Subcutaneous adipose tissue (tissue), 4 donors: ENCODE results near the gene WNT2. TPM values are rescaled to one million over a fixed set of nuclear protein-coding genes. Genes with fewer than 3 reads are reported as not detected.

Experiments
- total RNA-seq, 4 donors: library from RNA; depleted of rRNA; stranded (reverse); fragments of >200 nt; gene quantifications; one replicate each; pipeline ENCODE4 v1.1.0, GENCODE V29; 2016
- TF ChIP-seq, protein P1 (sequence below): fragments of 450-650 bp; IDR thresholded peaks from one replicate; pipeline ENCODE4 v1.5.1; 2016; ENCODE audit warnings: low read depth, mild to moderate bottlenecking, control low read depth, antibody characterized with exemption, moderate library complexity

WNT2 gene
- total RNA-seq, 4 donors from 2014 or later, result 0.38 to 1.8 (median 0.67) TPM

DNA sequence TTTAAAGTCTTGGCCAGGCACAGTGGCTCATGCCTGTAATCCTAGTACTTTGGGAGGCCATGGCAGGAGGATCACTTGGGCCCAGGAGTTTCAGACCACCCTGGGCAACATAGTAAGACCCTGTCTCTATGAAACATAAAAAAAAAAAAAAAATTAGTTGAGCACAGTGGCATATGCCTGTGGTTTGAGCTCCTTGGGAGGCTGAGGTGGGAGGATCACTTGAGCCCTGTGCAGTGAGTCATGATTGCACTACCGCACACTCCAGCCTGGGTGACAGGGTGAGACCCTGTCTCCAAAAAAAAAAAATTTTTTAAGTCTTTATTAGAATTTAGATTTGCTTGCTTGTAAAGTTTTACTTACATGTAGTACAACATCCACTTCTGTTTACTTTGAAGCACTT is 14.0 kb downstream of the WNT2 start:
- TF ChIP-seq, protein P1, sequence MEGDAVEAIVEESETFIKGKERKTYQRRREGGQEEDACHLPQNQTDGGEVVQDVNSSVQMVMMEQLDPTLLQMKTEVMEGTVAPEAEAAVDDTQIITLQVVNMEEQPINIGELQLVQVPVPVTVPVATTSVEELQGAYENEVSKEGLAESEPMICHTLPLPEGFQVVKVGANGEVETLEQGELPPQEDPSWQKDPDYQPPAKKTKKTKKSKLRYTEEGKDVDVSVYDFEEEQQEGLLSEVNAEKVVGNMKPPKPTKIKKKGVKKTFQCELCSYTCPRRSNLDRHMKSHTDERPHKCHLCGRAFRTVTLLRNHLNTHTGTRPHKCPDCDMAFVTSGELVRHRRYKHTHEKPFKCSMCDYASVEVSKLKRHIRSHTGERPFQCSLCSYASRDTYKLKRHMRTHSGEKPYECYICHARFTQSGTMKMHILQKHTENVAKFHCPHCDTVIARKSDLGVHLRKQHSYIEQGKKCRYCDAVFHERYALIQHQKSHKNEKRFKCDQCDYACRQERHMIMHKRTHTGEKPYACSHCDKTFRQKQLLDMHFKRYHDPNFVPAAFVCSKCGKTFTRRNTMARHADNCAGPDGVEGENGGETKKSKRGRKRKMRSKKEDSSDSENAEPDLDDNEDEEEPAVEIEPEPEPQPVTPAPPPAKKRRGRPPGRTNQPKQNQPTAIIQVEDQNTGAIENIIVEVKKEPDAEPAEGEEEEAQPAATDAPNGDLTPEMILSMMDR, result no peak

- TF ChIP-seq, protein P1, result no peak
These were observed 20.5 kb downstream of the WNT2 start for GRCh38 chr7:117302396-117302795.

GRCh38 chr7:117297606-117298005 is 25.3 kb downstream of the WNT2 start:
- TF ChIP-seq, protein P1, result no peak

- TF ChIP-seq, protein P1, result no peak
These were observed 26.8 kb downstream of the WNT2 start for GRCh38 chr7:117296066-117296465.

DNA sequence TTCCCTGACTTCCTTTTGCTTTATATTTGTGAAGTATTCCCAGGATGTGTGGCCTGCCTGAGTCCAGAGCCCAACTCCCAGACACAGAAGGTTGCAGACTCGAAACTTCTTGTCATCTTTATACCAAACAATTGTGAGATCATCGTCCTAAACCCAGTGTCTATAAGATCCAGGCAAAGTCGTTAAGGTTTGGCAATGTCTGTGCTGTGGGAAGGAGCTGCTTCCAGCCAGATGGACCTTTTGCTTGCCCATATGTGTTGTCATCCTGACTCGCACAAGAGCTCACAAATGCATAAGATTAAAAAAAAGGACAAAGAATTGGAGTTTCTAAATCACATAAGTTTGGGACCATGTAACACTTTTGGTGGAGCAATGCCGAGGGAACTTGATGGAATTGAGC is 37.0 kb downstream of the WNT2 start:
- TF ChIP-seq, protein P1, result no peak

DNA sequence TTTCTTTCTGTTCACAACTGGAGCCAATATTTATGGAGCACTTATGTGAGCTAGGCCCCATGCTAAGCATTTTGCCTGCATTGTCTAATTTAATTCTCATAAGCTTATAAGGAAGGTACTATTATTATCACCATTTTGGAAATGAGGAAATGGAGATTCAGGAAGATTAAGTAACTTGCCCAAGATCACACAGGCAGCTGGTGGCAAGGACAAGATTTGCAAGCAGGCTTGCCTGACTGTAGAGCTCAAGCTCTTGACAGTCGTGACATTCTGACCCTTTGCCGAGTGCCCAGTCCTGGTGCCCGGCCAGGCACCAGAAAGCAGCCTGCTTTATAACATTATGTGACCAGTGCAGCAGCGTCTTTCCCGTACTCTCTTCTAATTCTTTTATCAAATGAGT is 38.2 kb downstream of the WNT2 start:
- TF ChIP-seq, protein P1, result no peak

DNA sequence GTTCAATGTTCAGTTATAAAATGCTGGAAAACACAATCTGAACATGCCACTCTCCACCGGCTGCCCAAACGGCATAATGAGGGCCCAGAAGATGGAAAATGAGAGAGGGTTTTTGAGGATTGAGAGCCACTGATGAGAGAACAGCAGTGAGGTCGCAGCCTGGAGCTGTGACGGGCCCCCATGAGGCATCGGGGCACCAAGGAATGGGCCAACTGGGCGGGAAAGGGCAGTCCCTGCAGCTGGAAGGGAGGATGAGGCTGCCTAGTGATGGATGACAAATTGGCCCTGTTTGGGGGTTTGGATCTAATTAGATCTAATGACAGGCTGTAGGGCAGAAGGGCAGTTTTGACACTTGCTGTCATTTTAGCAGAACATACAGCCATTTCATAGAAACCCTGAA is 39.1 kb downstream of the WNT2 start:
- TF ChIP-seq, protein P1, result no peak
